Mesodermal cell (in vitro differentiated cells): ENCODE data around the gene BCL2L13.
"Not testable (repeated sequence)": the region's sequence is repeated elsewhere in the genome, so short reads cannot be mapped to it uniquely, and the experiment has no call there.

Source experiments
- H3K27ac ChIP-seq: 2 replicates; pipeline ENCODE4 v1.7.0; 2013; ENCODE audit warnings: mild to moderate bottlenecking, low read depth, low read length, moderate library complexity; ENCODE audit not compliant: severe bottlenecking
- H3K36me3 ChIP-seq: 2 replicates; pipeline ENCODE4 v1.7.1; 2013; ENCODE audit warnings: mild to moderate bottlenecking, low read length, moderate library complexity; ENCODE audit not compliant: control insufficient read depth, insufficient read depth
- H3K4me1 ChIP-seq: one replicate; pipeline ENCODE4 v1.7.1; 2013; ENCODE audit warnings: mild to moderate bottlenecking, low read length; ENCODE audit not compliant: insufficient read depth, control insufficient read depth, poor library complexity, severe bottlenecking
- H3K4me3 ChIP-seq: 2 replicates; pipeline ENCODE4 v1.7.0; 2013; ENCODE audit warnings: low read length, control low read depth, mild to moderate bottlenecking; ENCODE audit not compliant: insufficient read depth, poor library complexity, severe bottlenecking; ENCODE audit errors: extremely low read depth
- H3K9me3 ChIP-seq: 2 replicates; pipeline ENCODE4 v1.7.1; 2013; ENCODE audit warnings: mild to moderate bottlenecking, low read length, moderate library complexity; ENCODE audit not compliant: control insufficient read depth
- WGBS, 2 experiments: methylation state at CpG; one replicate each; pipeline ENCODE4 v1.1.5; 2013; ENCODE audit warnings: missing lambda C conversion rate in 2 of 2; ENCODE audit not compliant: insufficient coverage in 2 of 2; 5-methylcytosine and 5-hydroxymethylcytosine counted together

The BCL2L13 gene

GRCh38 chr22:17692841-17693240, 54.3 kb downstream of the BCL2L13 start:
- H3K4me1 ChIP-seq, result no peaks in the 10 kb centered on the region
- H3K36me3 ChIP-seq, result peaks cover 37% of the 10 kb centered on the region
- no peak overlapping the region for H3K27ac ChIP-seq
- WGBS, 2 experiments, result 100% methylated on average over 1 of the region's 4 CpGs; no CpG with 5 or more reads in 1 of the 2 experiments
- no peak overlapping the region for H3K4me3 ChIP-seq
- no peaks in the 10 kb centered on the region for H3K9me3 ChIP-seq

GRCh38 chr22:17694193-17694592, 55.6 kb downstream of the BCL2L13 start:
- peaks cover 35% of the 10 kb centered on the region for H3K36me3 ChIP-seq

GRCh38 chr22:17694752-17695151, 56.2 kb downstream of the BCL2L13 start:
- Histone ChIP-seq H3K4me1 (peaks cover 2% of the 10 kb centered on the region), H3K36me3 (peaks cover 31% of the 10 kb centered on the region), H3K9me3 (no peaks in the 10 kb centered on the region), H3K4me3 (no peak overlapping the region), H3K27ac (no peak overlapping the region)
- 96% methylated on average over 4 of the region's 6 CpGs; no CpG with 5 or more reads in 1 of the 2 experiments for WGBS, 2 experiments

More at GRCh38 chr22:17694193-17694592, 55.6 kb downstream of the BCL2L13 start:
- Histone ChIP-seq H3K4me1 (no peaks in the 10 kb centered on the region), H3K4me3 (no peak overlapping the region), H3K27ac (no peak overlapping the region), H3K9me3 (no peaks in the 10 kb centered on the region)
- no CpG with 5 or more reads among the region's 2 CpGs for WGBS, 2 experiments

- no peak overlapping the region for H3K27ac ChIP-seq
- peaks cover 8% of the 10 kb centered on the region for H3K4me1 ChIP-seq
- no peak overlapping the region for H3K4me3 ChIP-seq
- H3K9me3 ChIP-seq, result no peaks in the 10 kb centered on the region
- WGBS, 2 experiments, result no CpG with 5 or more reads among the region's 5 CpGs
- peaks cover 30% of the 10 kb centered on the region for H3K36me3 ChIP-seq
These were observed 57.4 kb downstream of the BCL2L13 start for GRCh38 chr22:17695986-17696385.

GRCh38 chr22:17697196-17697595, 58.6 kb downstream of the BCL2L13 start:
- peaks cover 30% of the 10 kb centered on the region for H3K36me3 ChIP-seq
- H3K4me1 ChIP-seq, H3K27ac ChIP-seq, H3K9me3 ChIP-seq, H3K4me3 ChIP-seq: not testable (repeated sequence)
- 85 to 90% methylated on average over 5 to 7 of the region's 10 CpGs for WGBS, 2 experiments

GRCh38 chr22:17698276-17698675, 59.7 kb downstream of the BCL2L13 start:
- not testable (repeated sequence) for H3K4me1 ChIP-seq, H3K4me3 ChIP-seq, H3K9me3 ChIP-seq, H3K27ac ChIP-seq
- 100% methylated on average over 1 of the region's 3 CpGs; no CpG with 5 or more reads in 1 of the 2 experiments for WGBS, 2 experiments
- H3K36me3 ChIP-seq, result peaks cover 38% of the 10 kb centered on the region

- Histone ChIP-seq H3K36me3 (peaks cover 38% of the 10 kb centered on the region), H3K4me1 (peaks cover 8% of the 10 kb centered on the region), H3K27ac (no peak overlapping the region), H3K4me3 (no peak overlapping the region), H3K9me3 (no peaks in the 10 kb centered on the region)
These were observed 60.4 kb downstream of the BCL2L13 start for GRCh38 chr22:17698948-17699347.

GRCh38 chr22:17699696-17700340, 61.3 kb downstream of the BCL2L13 start:
- H3K36me3 ChIP-seq, result peaks cover 40% of the 10 kb centered on the region
- WGBS, 2 experiments, result 96% methylated on average over 7 of the region's 7 CpGs
- no peaks in the 10 kb centered on the region for H3K9me3 ChIP-seq
- no peak overlapping the region for H3K27ac ChIP-seq
- peaks cover 8% of the 10 kb centered on the region for H3K4me1 ChIP-seq
- no peak overlapping the region for H3K4me3 ChIP-seq

- Histone ChIP-seq H3K27ac (no peak overlapping the region), H3K9me3 (no peaks in the 10 kb centered on the region), H3K4me1 (peaks cover 8% of the 10 kb centered on the region), H3K4me3 (no peak overlapping the region), H3K36me3 (peaks cover 40% of the 10 kb centered on the region)
- whole genome bisulfite sequencing, 2 experiments, result 53% methylated on average over 2 of the region's 3 CpGs; no CpG with 5 or more reads in 1 of the 2 experiments
These were observed 62.2 kb downstream of the BCL2L13 start for GRCh38 chr22:17700778-17701177.

- Histone ChIP-seq H3K4me3 (no peak overlapping the region), H3K27ac (no peak overlapping the region), H3K4me1 (peaks cover 8% of the 10 kb centered on the region), H3K36me3 (peaks cover 39% of the 10 kb centered on the region), H3K9me3 (no peaks in the 10 kb centered on the region)
- WGBS, 2 experiments, result 92 to 100% methylated on average over 2 of the region's 2 CpGs
These were observed 65.3 kb downstream of the BCL2L13 start for GRCh38 chr22:17703811-17704210.

GRCh38 chr22:17705546-17705945, 67.0 kb downstream of the BCL2L13 start:
- Histone ChIP-seq H3K4me3 (no peak overlapping the region), H3K4me1 (no peaks in the 10 kb centered on the region), H3K36me3 (peaks cover 46% of the 10 kb centered on the region), H3K9me3 (no peaks in the 10 kb centered on the region), H3K27ac (no peak overlapping the region)
- 95% methylated on average over 4 of the region's 7 CpGs; no CpG with 5 or more reads in 1 of the 2 experiments for WGBS, 2 experiments
